Epithelial cell of esophagus (primary cell): ENCODE data around the gene SLC25A44.

ENCODE experiments used
- DNase-seq: peaks from one replicate; pipeline ENCODE4 v3.0.0; 2010; ENCODE audit warnings: low read depth
- H3K4me3 ChIP-seq: 2 replicates; pipeline ENCODE4 v1.5.1; 2011; ENCODE audit warnings: mild to moderate bottlenecking, low read length, control low read depth
- CTCF ChIP-seq: IDR thresholded peaks from 2 replicates; pipeline ENCODE4 v1.5.1; 2011; ENCODE audit warnings: low read depth, mild to moderate bottlenecking, low read length, control low read depth, inconsistent platforms; ENCODE audit not compliant: insufficient read depth; ENCODE audit errors: missing control alignments

Gene SLC25A44

GRCh38 chr1:156163712-156164111, 30.2 kb upstream of the SLC25A44 start:
- DNase-seq: no peak
- H3K4me3 ChIP-seq: no peak overlapping the region
- TF ChIP-seq CTCF: no peak

GRCh38 chr1:156164125-156164831, 29.6 kb upstream of the SLC25A44 start:
- no peak for DNase-seq
- TF ChIP-seq CTCF: no peak
- no peak overlapping the region for H3K4me3 ChIP-seq

GRCh38 chr1:156165083-156165482, 28.8 kb upstream of the SLC25A44 start:
- no peak overlapping the region for H3K4me3 ChIP-seq
- TF ChIP-seq CTCF: no peak
- DNase-seq: peak; percentile 61

GRCh38 chr1:156167536-156167935, 26.4 kb upstream of the SLC25A44 start:
- no peak for DNase-seq
- no peak overlapping the region for H3K4me3 ChIP-seq
- no peak for TF ChIP-seq CTCF

- H3K4me3 ChIP-seq: no peak overlapping the region
- no peak for TF ChIP-seq CTCF
- no peak for DNase-seq
Measured at GRCh38 chr1:156172696-156173470, 21.0 kb upstream of the SLC25A44 start.

- H3K4me3 ChIP-seq: no peak overlapping the region
- no peak for TF ChIP-seq CTCF
- no peak for DNase-seq
Measured at GRCh38 chr1:156176610-156177210, 17.2 kb upstream of the SLC25A44 start.
